HPDE6-E6E7 (cell line): ENCODE data around the gene ESRRB.
A peak's percentile ranks its signal among the peaks of the same experiment; 100 is the strongest.

Source experiments
- DNase-seq: peaks from one replicate; pipeline ENCODE4 v3.0.0; 2011; ENCODE audit warnings: missing footprints; ENCODE audit errors: extremely low spot score

ESRRB gene

GRCh38 chr14:76450476-76450875 lies 74.5 kb downstream of the ESRRB start:
- DNase-seq: no peak

GRCh38 chr14:76456200-76456599 lies 80.3 kb downstream of the ESRRB start:
- DNase-seq: peak; percentile 15

- DNase-seq: no peak
These were observed 81.1 kb downstream of the ESRRB start for GRCh38 chr14:76456891-76457586.

- no peak for DNase-seq
These were observed 81.9 kb downstream of the ESRRB start for GRCh38 chr14:76457841-76458240.

- DNase-seq: no peak
These were observed 85.9 kb downstream of the ESRRB start for GRCh38 chr14:76461886-76462285.

- DNase-seq: no peak
These were observed 86.4 kb downstream of the ESRRB start for GRCh38 chr14:76462330-76462729.

GRCh38 chr14:76463105-76463504 lies 87.2 kb downstream of the ESRRB start:
- no peak for DNase-seq

GRCh38 chr14:76464856-76465255 lies 88.9 kb downstream of the ESRRB start:
- DNase-seq: no peak

- DNase-seq: no peak
These were observed 89.7 kb downstream of the ESRRB start for GRCh38 chr14:76465664-76466063.

- no peak for DNase-seq
These were observed 91.8 kb downstream of the ESRRB start for GRCh38 chr14:76467711-76468155.

GRCh38 chr14:76472199-76472723 lies 96.3 kb downstream of the ESRRB start:
- no peak for DNase-seq

GRCh38 chr14:76473481-76474263 lies 97.7 kb downstream of the ESRRB start:
- DNase-seq: no peak

GRCh38 chr14:76480426-76480825 lies 104.5 kb downstream of the ESRRB start:
- DNase-seq: no peak

- DNase-seq: no peak
These were observed 108.4 kb downstream of the ESRRB start for GRCh38 chr14:76484355-76484754.

- DNase-seq: no peak
These were observed 110.4 kb downstream of the ESRRB start for GRCh38 chr14:76486251-76486743.

- no peak for DNase-seq
These were observed 112.6 kb downstream of the ESRRB start for GRCh38 chr14:76488551-76488950.

- no peak for DNase-seq
These were observed 113.7 kb downstream of the ESRRB start for GRCh38 chr14:76489667-76490066.

GRCh38 chr14:76490111-76490510 lies 114.2 kb downstream of the ESRRB start:
- no peak for DNase-seq

GRCh38 chr14:76490735-76491134 lies 114.8 kb downstream of the ESRRB start:
- DNase-seq: no peak

GRCh38 chr14:76491172-76491930 lies 115.4 kb downstream of the ESRRB start:
- DNase-seq: no peak

GRCh38 chr14:76495983-76496382 lies 120.0 kb downstream of the ESRRB start:
- DNase-seq: no peak

- DNase-seq: no peak
These were observed 120.7 kb downstream of the ESRRB start for GRCh38 chr14:76496595-76496994.
